Lung microvascular endothelial cell (primary cell): ENCODE data around the gene MYO18B. TPM values are rescaled to one million over a fixed set of nuclear protein-coding genes. Genes with fewer than 3 reads are reported as not detected.

ENCODE experiments used
- total RNA-seq: library from RNA; depleted of rRNA; stranded (reverse); fragments of >200 nt; gene quantifications from 2 replicates; pipeline ENCODE4 v1.2.1, GENCODE V29; 2014

MYO18B gene
- total RNA-seq, 1 donor from 2014 or later, result not detected

Other genes starting within 250 kb of the MYO18B start
- gene GRK3, start 177.5 kb upstream of the MYO18B start, total RNA-seq, result 0.20 and 0.22 TPM in 2 replicates